Skeletal muscle tissue (tissue), 4 donors: ENCODE data around the gene DACH2. TPM values are rescaled to one million over a fixed set of nuclear protein-coding genes. Genes with fewer than 3 reads are reported as not detected.

Experiments used
- H3K27ac ChIP-seq: one replicate; pipeline ENCODE4 v1.7.0; 2013; ENCODE audit warnings: mild to moderate bottlenecking, low read depth, low read length, inconsistent platforms
- H3K27me3 ChIP-seq, 3 donors: one replicate each; pipeline ENCODE4 v1.7.0; 2013; ENCODE audit warnings: low read length in 3 of 3; ENCODE audit not compliant: control insufficient read depth in 3 of 3, insufficient read depth in 3 of 3
- H3K36me3 ChIP-seq, 3 donors: one replicate each; pipeline ENCODE4 v1.7.0; 2013; ENCODE audit warnings: low read length in 3 of 3; ENCODE audit not compliant: control insufficient read depth in 3 of 3, insufficient read depth in 3 of 3
- H3K4me1 ChIP-seq, 3 donors: one replicate each; pipeline ENCODE4 v1.7.0; 2013; ENCODE audit warnings: low read length in 3 of 3, mild to moderate bottlenecking in 3 of 3; ENCODE audit not compliant: control insufficient read depth in 3 of 3, insufficient read depth in 3 of 3
- H3K4me3 ChIP-seq, 3 donors: one replicate each; pipeline ENCODE4 v1.7.0; 2013; ENCODE audit warnings: low read length in 3 of 3
- H3K9ac ChIP-seq, 3 donors: one replicate each; pipeline ENCODE4 v1.7.0; 2013; ENCODE audit warnings: low read length in 3 of 3, mild to moderate bottlenecking in 3 of 3, moderate library complexity in 2 of 3, low read depth in 1 of 3
- H3K9me3 ChIP-seq, 3 donors: one replicate each; pipeline ENCODE4 v1.7.0; 2013; ENCODE audit warnings: low read length in 3 of 3; ENCODE audit not compliant: control insufficient read depth in 3 of 3
- total RNA-seq: library from RNA; depleted of rRNA; stranded (reverse); fragments of >200 nt; gene quantifications from one replicate; pipeline ENCODE4 v1.2.3, GENCODE V29; 2014
- donor health status: Osteomylitis.

DACH2 gene
- total RNA-seq = 1.0 TPM

- peaks cover 6 to 14% (median 13%) of the 10 kb centered on the region in 3 donors for H3K4me1 ChIP-seq
- peaks cover 6 to 13% (median 11%) of the 10 kb centered on the region in 3 donors for H3K27me3 ChIP-seq
- H3K9me3 ChIP-seq = no peaks in the 10 kb centered on the region
- no peaks in the 10 kb centered on the region for H3K36me3 ChIP-seq
- no peak within 1 kb of the TSS for H3K27ac ChIP-seq
- peak within 1 kb of the TSS in 2 of 3 donors; percentile 8 to 33 for H3K9ac ChIP-seq
- peak within 1 kb of the TSS; percentile 69 to 79 (median 77) for H3K4me3 ChIP-seq
Measured at GRCh38 chrX:86148024-86148511, at the start of gene DACH2. Gene DACH2, plus strand, starts transcription at chrX:86148451.

- H3K4me3 ChIP-seq = no peak overlapping the region
- no peaks in the 10 kb centered on the region for H3K9me3 ChIP-seq
- no peaks in the 10 kb centered on the region for H3K4me1 ChIP-seq
- H3K27me3 ChIP-seq = no peaks in the 10 kb centered on the region
- H3K9ac ChIP-seq = no peak overlapping the region
- H3K27ac ChIP-seq = no peak overlapping the region
- H3K36me3 ChIP-seq = no peaks in the 10 kb centered on the region
Measured at GRCh38 chrX:86102341-86102740, 45.9 kb upstream of the DACH2 start.

- Histone ChIP-seq H3K4me3 (no peak overlapping the region), H3K9me3 (no peaks in the 10 kb centered on the region), H3K27me3 (no peaks in the 10 kb centered on the region), H3K36me3 (no peaks in the 10 kb centered on the region), H3K4me1 (no peaks in the 10 kb centered on the region), H3K9ac (no peak overlapping the region), H3K27ac (no peak overlapping the region)
Measured at GRCh38 chrX:86103061-86103460, 45.2 kb upstream of the DACH2 start.

GRCh38 chrX:86104526-86104925 lies 43.7 kb upstream of the DACH2 start:
- Histone ChIP-seq H3K27ac (no peak overlapping the region), H3K4me1 (no peaks in the 10 kb centered on the region), H3K36me3 (no peaks in the 10 kb centered on the region), H3K27me3 (no peaks in the 10 kb centered on the region), H3K9ac (no peak overlapping the region), H3K9me3 (no peaks in the 10 kb centered on the region), H3K4me3 (no peak overlapping the region)

- Histone ChIP-seq H3K36me3 (no peaks in the 10 kb centered on the region), H3K4me1 (no peaks in the 10 kb centered on the region), H3K9me3 (no peaks in the 10 kb centered on the region), H3K9ac (no peak overlapping the region), H3K27me3 (no peaks in the 10 kb centered on the region), H3K27ac (no peak overlapping the region), H3K4me3 (no peak overlapping the region)
Measured at GRCh38 chrX:86121916-86122315, 26.3 kb upstream of the DACH2 start.

GRCh38 chrX:86133761-86134160 lies 14.5 kb upstream of the DACH2 start:
- H3K36me3 ChIP-seq = no peaks in the 10 kb centered on the region

GRCh38 chrX:86137071-86137470 lies 11.2 kb upstream of the DACH2 start:
- Histone ChIP-seq H3K36me3 (no peaks in the 10 kb centered on the region), H3K4me3 (no peak overlapping the region), H3K27me3 (no peaks in the 10 kb centered on the region), H3K4me1 (no peaks in the 10 kb centered on the region), H3K9ac (no peak overlapping the region), H3K9me3 (no peaks in the 10 kb centered on the region), H3K27ac (no peak overlapping the region)

More at GRCh38 chrX:86133761-86134160, 14.5 kb upstream of the DACH2 start:
- Histone ChIP-seq H3K27me3 (no peaks in the 10 kb centered on the region), H3K4me1 (no peaks in the 10 kb centered on the region), H3K9ac (no peak overlapping the region), H3K9me3 (no peaks in the 10 kb centered on the region), H3K27ac (no peak overlapping the region), H3K4me3 (no peak overlapping the region)

- no peak overlapping the region for H3K27ac ChIP-seq
- no peaks in the 10 kb centered on the region for H3K36me3 ChIP-seq
- no peaks in the 10 kb centered on the region for H3K9me3 ChIP-seq
- no peak overlapping the region for H3K4me3 ChIP-seq
- H3K27me3 ChIP-seq = no peaks in the 10 kb centered on the region
- H3K9ac ChIP-seq = no peak overlapping the region
- H3K4me1 ChIP-seq = no peaks in the 10 kb centered on the region
Measured at GRCh38 chrX:86141786-86142185, 6.5 kb upstream of the DACH2 start.

- Histone ChIP-seq H3K4me1 (peaks cover 6 to 14% (median 13%) of the 10 kb centered on the region in 3 donors), H3K9me3 (no peaks in the 10 kb centered on the region), H3K27me3 (peaks cover 6 to 13% (median 11%) of the 10 kb centered on the region in 3 donors), H3K9ac (no peak overlapping the region), H3K36me3 (no peaks in the 10 kb centered on the region), H3K4me3 (no peak overlapping the region), H3K27ac (no peak overlapping the region)
Measured at GRCh38 chrX:86146102-86146501, 2.1 kb upstream of the DACH2 start.

GRCh38 chrX:86148594-86148993 lies 343 bp downstream of the DACH2 start:
- H3K27ac ChIP-seq = no peak overlapping the region
- H3K9me3 ChIP-seq = no peaks in the 10 kb centered on the region
- no peaks in the 10 kb centered on the region for H3K36me3 ChIP-seq
- peaks cover 6 to 13% (median 11%) of the 10 kb centered on the region in 3 donors for H3K27me3 ChIP-seq
- H3K9ac ChIP-seq = no peak overlapping the region
- peak overlapping the region; percentile 56 to 70 (median 69) for H3K4me3 ChIP-seq
- H3K4me1 ChIP-seq = peaks cover 6 to 14% (median 13%) of the 10 kb centered on the region in 3 donors
